WERI-Rb-1 (cell line): ENCODE data around the gene TRIM47.

Source experiments
- DNase-seq: peaks from one replicate; pipeline ENCODE4 v3.0.0-alpha.2; 2020
- H3K27ac ChIP-seq: fragments of 250-450 bp; sonication (Bioruptor Pico); 2 replicates; pipeline ENCODE4 v1.5.1; 2020; ENCODE audit warnings: mild to moderate bottlenecking, moderate library complexity
- H3K27me3 ChIP-seq: fragments of 250-450 bp; sonication (Bioruptor Pico); 2 replicates; pipeline ENCODE4 v1.5.1; 2021; ENCODE audit warnings: mild to moderate bottlenecking, low read depth, moderate library complexity; ENCODE audit not compliant: insufficient read depth, severe bottlenecking
- H3K36me3 ChIP-seq: fragments of 250-450 bp; sonication (Bioruptor Pico); 2 replicates; pipeline ENCODE4 v1.5.1; 2020; ENCODE audit warnings: mild to moderate bottlenecking, moderate library complexity
- H3K4me3 ChIP-seq: 2 replicates; pipeline ENCODE4 v1.5.1; 2011; ENCODE audit warnings: low read depth, mild to moderate bottlenecking, control low read depth, low read length
- H3K9me3 ChIP-seq: fragments of 250-450 bp; sonication (Bioruptor Pico); 2 replicates; pipeline ENCODE4 v1.5.1; 2021; ENCODE audit warnings: mild to moderate bottlenecking, moderate library complexity; ENCODE audit not compliant: severe bottlenecking
- TF ChIP-seq, protein P1 (sequence below): IDR thresholded peaks from 2 replicates; pipeline ENCODE4 v1.5.1; 2011; ENCODE audit warnings: low read depth, mild to moderate bottlenecking, control low read depth, inconsistent platforms, low read length

The TRIM47 gene

DNA sequence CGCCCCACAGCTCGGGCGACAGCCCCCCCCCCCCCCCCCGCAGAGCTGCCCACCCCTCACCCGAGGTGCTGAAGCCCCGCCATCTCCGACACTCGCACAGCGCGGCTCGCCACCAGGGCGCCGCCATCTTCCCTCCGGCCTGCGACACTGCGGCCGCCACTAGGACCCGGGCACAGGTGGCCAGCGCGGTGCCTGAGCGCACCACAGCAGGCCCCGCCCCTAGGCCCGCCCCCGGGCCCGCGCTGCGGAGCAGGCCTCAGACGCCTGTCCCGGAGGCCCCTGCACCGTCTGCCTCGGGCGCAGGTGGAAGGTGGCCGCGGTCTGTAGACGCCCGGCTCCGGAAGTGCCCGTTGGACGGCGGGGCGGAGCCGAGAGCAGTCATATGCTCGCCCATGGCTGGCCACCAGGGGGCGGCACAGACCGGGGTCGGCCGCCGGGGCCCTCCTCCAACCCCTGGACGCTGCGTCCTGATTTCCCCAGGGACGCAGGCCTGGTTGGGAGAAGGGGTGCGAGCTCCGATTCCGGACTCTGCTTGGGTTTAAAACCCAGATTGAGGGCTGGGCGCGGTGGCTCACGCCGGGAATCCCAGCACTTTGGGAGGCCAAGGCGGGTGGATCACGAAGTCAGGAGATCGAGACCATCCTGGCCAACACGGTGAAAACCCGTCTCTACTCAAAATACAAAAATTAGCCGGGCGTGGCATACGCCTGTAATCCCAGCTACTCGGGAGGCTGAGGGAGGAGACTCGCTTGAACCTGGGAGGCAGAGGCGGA, 26.6 kb upstream of the TRIM47 start, which contains the start of gene MRPL38:
Gene MRPL38 (minus strand): TSS at position 136 of the 773 bp plus-strand sequence. CDS start 9 bp downstream, at position 127.
- H3K27ac ChIP-seq: peak within 1 kb of the TSS; percentile 83
- TF ChIP-seq, protein P1, sequence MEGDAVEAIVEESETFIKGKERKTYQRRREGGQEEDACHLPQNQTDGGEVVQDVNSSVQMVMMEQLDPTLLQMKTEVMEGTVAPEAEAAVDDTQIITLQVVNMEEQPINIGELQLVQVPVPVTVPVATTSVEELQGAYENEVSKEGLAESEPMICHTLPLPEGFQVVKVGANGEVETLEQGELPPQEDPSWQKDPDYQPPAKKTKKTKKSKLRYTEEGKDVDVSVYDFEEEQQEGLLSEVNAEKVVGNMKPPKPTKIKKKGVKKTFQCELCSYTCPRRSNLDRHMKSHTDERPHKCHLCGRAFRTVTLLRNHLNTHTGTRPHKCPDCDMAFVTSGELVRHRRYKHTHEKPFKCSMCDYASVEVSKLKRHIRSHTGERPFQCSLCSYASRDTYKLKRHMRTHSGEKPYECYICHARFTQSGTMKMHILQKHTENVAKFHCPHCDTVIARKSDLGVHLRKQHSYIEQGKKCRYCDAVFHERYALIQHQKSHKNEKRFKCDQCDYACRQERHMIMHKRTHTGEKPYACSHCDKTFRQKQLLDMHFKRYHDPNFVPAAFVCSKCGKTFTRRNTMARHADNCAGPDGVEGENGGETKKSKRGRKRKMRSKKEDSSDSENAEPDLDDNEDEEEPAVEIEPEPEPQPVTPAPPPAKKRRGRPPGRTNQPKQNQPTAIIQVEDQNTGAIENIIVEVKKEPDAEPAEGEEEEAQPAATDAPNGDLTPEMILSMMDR: peak; percentile 92
- DNase-seq: peak; percentile 99

DNA sequence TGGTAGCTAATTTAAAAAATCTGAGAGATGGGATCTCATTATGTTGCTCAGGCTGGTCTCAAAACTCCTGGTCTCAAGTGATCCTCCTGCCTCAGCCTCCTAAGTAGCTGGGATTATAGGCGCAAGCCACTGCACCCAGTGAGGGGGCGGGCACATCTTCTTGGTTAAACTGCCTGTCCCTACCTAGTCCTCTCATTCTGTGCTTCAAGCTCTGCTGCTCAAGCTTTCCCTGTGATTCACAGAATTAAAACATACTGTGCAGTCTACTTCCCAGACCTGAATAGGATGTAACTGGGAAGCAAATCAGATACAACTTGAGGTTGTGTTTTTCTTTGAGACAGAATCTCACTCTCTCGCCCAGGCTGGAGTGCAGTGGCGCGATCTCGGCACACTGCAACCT, 24.0 kb upstream of the TRIM47 start:
- Histone ChIP-seq H3K27ac (no peak overlapping the region), H3K4me3 (no peak overlapping the region), H3K36me3 (peaks cover 56% of the 10 kb centered on the region), H3K27me3 (no peaks in the 10 kb centered on the region), H3K9me3 (no peaks in the 10 kb centered on the region)
- no peak for DNase-seq
- TF ChIP-seq, protein P1: no peak

More for the DNA sequence above, 26.6 kb upstream of the TRIM47 start, which contains the start of gene MRPL38:
- Histone ChIP-seq H3K9me3 (no peaks in the 10 kb centered on the region), H3K27me3 (no peaks in the 10 kb centered on the region), H3K4me3 (peak within 1 kb of the TSS; percentile 59), H3K36me3 (peaks cover 31% of the 10 kb centered on the region)

DNA sequence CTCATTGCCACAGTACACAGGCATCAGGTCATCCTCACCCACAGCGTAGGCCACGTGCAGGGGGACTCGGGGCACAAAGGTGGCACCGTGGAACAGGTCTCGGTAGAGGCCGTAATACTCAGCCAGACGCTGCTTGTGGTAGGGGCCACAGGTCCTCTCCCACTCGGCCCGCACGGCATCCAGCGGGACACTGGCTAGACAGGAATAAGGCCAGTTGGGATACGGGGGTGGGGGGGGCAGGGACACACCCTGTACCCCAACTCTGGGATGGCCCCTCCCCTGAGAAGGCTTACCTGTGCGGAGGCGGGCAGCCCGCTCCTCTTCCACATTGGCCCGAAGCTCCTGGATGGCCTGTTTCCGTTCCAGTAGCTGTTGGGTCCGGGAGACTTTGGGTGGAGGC, 23.3 kb upstream of the TRIM47 start:
- Histone ChIP-seq H3K27ac (no peak overlapping the region), H3K27me3 (no peaks in the 10 kb centered on the region), H3K9me3 (no peaks in the 10 kb centered on the region), H3K36me3 (peaks cover 59% of the 10 kb centered on the region), H3K4me3 (no peak overlapping the region)
- DNase-seq: no peak
- TF ChIP-seq, protein P1: no peak

DNA sequence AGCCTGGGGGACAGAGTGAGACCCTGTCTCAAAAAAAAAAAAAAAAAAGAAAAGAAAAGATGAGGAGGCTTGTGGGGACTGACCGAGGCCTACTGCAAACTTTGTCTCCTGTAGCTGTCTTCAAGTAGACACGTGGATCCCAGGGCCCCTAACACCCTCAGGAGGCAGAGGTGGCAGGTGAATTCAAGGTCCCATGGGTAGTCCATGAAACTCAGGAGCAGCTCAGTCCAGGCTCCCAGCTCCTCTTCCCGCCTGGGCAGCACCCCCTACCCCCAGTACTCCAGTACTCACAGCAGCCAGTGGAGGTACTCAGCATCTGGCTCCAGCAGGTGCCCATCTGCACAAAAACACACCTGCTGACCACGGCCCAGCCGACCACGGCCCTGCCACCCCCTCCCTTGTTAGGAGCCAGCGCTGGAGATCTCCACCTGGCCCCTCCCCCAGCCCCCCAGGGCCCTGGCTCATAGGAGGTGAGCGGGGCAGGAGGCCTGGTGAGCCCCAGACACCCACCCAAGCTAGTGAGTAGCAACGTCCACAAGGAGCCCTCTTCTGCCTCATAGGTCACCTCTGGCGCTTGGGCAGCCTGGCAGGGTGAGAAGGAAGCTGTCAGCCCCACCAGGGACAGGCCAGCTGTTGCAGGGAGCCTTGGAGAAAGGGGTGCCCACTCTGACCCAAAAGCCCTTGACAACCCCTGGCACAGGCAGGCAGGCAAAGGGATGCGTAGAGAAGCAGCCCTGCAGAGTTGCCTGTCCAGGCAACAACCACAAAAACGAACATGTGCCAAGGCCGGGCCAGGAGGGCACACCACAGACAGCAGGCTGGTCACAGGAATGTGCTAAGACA, 22.5 kb upstream of the TRIM47 start:
- H3K9me3 ChIP-seq: no peaks in the 10 kb centered on the region
- no peak overlapping the region for H3K4me3 ChIP-seq
- peaks cover 59% of the 10 kb centered on the region for H3K36me3 ChIP-seq
- TF ChIP-seq, protein P1: no peak
- H3K27ac ChIP-seq: no peak overlapping the region
- H3K27me3 ChIP-seq: no peaks in the 10 kb centered on the region
- DNase-seq: no peak

DNA sequence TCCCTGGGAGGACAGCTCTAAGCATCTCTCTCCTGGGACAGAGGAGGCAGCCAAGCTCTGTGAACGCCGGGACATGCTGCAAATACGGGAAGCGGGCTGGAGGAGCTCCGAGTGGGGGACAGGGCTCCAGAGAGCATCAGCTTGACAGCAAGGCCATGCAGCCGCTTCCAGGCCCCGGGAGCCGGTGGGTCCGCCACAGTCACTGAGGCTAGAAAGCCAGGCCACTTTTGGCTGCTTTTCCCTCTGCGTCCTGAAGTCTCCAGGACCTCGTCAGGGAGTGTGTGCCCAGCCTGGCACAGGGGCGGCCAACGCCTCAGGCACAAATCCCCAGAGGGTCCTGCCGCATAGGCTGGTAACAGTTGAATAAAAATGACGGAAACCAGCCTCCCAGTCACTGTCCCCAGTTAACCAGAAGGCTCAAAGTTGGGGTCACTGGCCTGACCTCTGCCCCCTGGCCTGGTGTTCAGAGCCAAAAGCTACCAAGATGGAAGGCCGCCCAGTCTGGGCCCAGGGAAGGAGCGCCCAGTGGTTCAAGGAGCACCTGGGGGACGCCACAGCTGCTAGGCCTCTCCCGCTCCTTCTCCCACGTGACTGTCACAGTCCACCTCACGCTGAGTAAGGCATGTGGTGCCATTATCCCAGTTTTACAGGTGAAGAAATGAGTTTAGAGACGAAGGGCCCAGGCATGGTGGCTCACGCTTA, 21.5 kb upstream of the TRIM47 start:
- Histone ChIP-seq H3K9me3 (no peaks in the 10 kb centered on the region), H3K27ac (no peak overlapping the region), H3K4me3 (no peak overlapping the region), H3K27me3 (no peaks in the 10 kb centered on the region), H3K36me3 (peaks cover 59% of the 10 kb centered on the region)
- DNase-seq: no peak
- TF ChIP-seq, protein P1: no peak
